Measurements from ENCODE around the gene GMPPB. TPM values are rescaled to one million over a fixed set of nuclear protein-coding genes. Genes with fewer than 3 reads are reported as not detected.

GMPPB gene
- polyA plus RNA-seq, 2 donors, result 17.7 to 32.1 TPM

- Histone ChIP-seq H3K9me3 (ENCODE audit: control insufficient read depth in 2 of 2, insufficient read depth in 1 of 2, low read depth in 1 of 2, low read length in 1 of 2) (no peaks in the 10 kb centered on the region), H3K36me3 (ENCODE audit: control insufficient read depth in 2 of 2, insufficient read depth in 2 of 2, low read length in 1 of 2) (peaks cover 13 to 39% of the 10 kb centered on the region in 2 donors), H3K4me1 (ENCODE audit: control insufficient read depth in 2 of 2, insufficient read depth in 2 of 2, low read length in 1 of 2) (no peaks in the 10 kb centered on the region), H3K4me3 (ENCODE audit: low read depth in 1 of 2, low read length in 2 of 2) (no peak overlapping the region), H3K27me3 (ENCODE audit: control insufficient read depth in 1 of 2, insufficient read depth in 2 of 2, low read length in 2 of 2) (no peaks in the 10 kb centered on the region), H3K27ac (ENCODE audit: low read depth in 2 of 2, low read length in 1 of 2) (no peak overlapping the region)
- 85 to 87% methylated on average over 9 of the region's 9 CpGs for WGBS, 2 donors
Observed at GRCh38 chr3:49706456-49707112, 17.2 kb downstream of the GMPPB start.

- H3K27ac ChIP-seq (ENCODE audit: low read depth in 2 of 2, low read length in 1 of 2), result no peak overlapping the region
- no peaks in the 10 kb centered on the region for H3K4me1 ChIP-seq (ENCODE audit: control insufficient read depth in 2 of 2, insufficient read depth in 2 of 2, low read length in 1 of 2)
- WGBS, 2 donors, result 93 to 94% methylated on average over 17 of the region's 17 CpGs
- no peaks in the 10 kb centered on the region for H3K9me3 ChIP-seq (ENCODE audit: control insufficient read depth in 2 of 2, insufficient read depth in 1 of 2, low read depth in 1 of 2, low read length in 1 of 2)
- H3K27me3 ChIP-seq (ENCODE audit: control insufficient read depth in 1 of 2, insufficient read depth in 2 of 2, low read length in 2 of 2), result no peaks in the 10 kb centered on the region
- H3K4me3 ChIP-seq (ENCODE audit: low read depth in 1 of 2, low read length in 2 of 2), result no peak overlapping the region
- H3K36me3 ChIP-seq (ENCODE audit: control insufficient read depth in 2 of 2, insufficient read depth in 2 of 2, low read length in 1 of 2), result peaks cover 11 to 47% of the 10 kb centered on the region in 2 donors
Observed at GRCh38 chr3:49705390-49705960, 18.3 kb downstream of the GMPPB start.

- peaks cover 11 to 49% of the 10 kb centered on the region in 2 donors for H3K36me3 ChIP-seq (ENCODE audit: control insufficient read depth in 2 of 2, insufficient read depth in 2 of 2, low read length in 1 of 2)
- no peaks in the 10 kb centered on the region for H3K9me3 ChIP-seq (ENCODE audit: control insufficient read depth in 2 of 2, insufficient read depth in 1 of 2, low read depth in 1 of 2, low read length in 1 of 2)
- H3K4me1 ChIP-seq (ENCODE audit: control insufficient read depth in 2 of 2, insufficient read depth in 2 of 2, low read length in 1 of 2), result no peaks in the 10 kb centered on the region
- H3K27ac ChIP-seq (ENCODE audit: low read depth in 2 of 2, low read length in 1 of 2), result no peak overlapping the region
- H3K27me3 ChIP-seq (ENCODE audit: control insufficient read depth in 1 of 2, insufficient read depth in 2 of 2, low read length in 2 of 2), result no peaks in the 10 kb centered on the region
- H3K4me3 ChIP-seq (ENCODE audit: low read depth in 1 of 2, low read length in 2 of 2), result no peak overlapping the region
- WGBS, 2 donors, result 96 to 97% methylated on average over 8 of the region's 8 CpGs
Observed at GRCh38 chr3:49704629-49705028, 19.1 kb downstream of the GMPPB start.

- Histone ChIP-seq H3K4me1 (ENCODE audit: control insufficient read depth in 2 of 2, insufficient read depth in 2 of 2, low read length in 1 of 2) (no peaks in the 10 kb centered on the region), H3K36me3 (ENCODE audit: control insufficient read depth in 2 of 2, insufficient read depth in 2 of 2, low read length in 1 of 2) (peaks cover 11 to 52% of the 10 kb centered on the region in 2 donors), H3K9me3 (ENCODE audit: control insufficient read depth in 2 of 2, insufficient read depth in 1 of 2, low read depth in 1 of 2, low read length in 1 of 2) (no peaks in the 10 kb centered on the region), H3K27ac (ENCODE audit: low read depth in 2 of 2, low read length in 1 of 2) (no peak overlapping the region), H3K4me3 (ENCODE audit: low read depth in 1 of 2, low read length in 2 of 2) (no peak overlapping the region), H3K27me3 (ENCODE audit: control insufficient read depth in 1 of 2, insufficient read depth in 2 of 2, low read length in 2 of 2) (no peaks in the 10 kb centered on the region)
- 91 to 93% methylated on average over 7 of the region's 7 CpGs for WGBS, 2 donors
Observed at GRCh38 chr3:49703956-49704355, 19.8 kb downstream of the GMPPB start.

- WGBS, 2 donors, result 43 to 53% methylated on average over 14 of the region's 14 CpGs
- Histone ChIP-seq H3K4me1 (ENCODE audit: control insufficient read depth in 2 of 2, insufficient read depth in 2 of 2, low read length in 1 of 2) (no peaks in the 10 kb centered on the region), H3K27me3 (ENCODE audit: control insufficient read depth in 1 of 2, insufficient read depth in 2 of 2, low read length in 2 of 2) (no peaks in the 10 kb centered on the region), H3K9me3 (ENCODE audit: control insufficient read depth in 2 of 2, insufficient read depth in 1 of 2, low read depth in 1 of 2, low read length in 1 of 2) (no peaks in the 10 kb centered on the region), H3K36me3 (ENCODE audit: control insufficient read depth in 2 of 2, insufficient read depth in 2 of 2, low read length in 1 of 2) (peaks cover 11 to 52% of the 10 kb centered on the region in 2 donors), H3K4me3 (ENCODE audit: low read depth in 1 of 2, low read length in 2 of 2) (no peak overlapping the region), H3K27ac (ENCODE audit: low read depth in 2 of 2, low read length in 1 of 2) (no peak overlapping the region)
Observed at GRCh38 chr3:49703443-49703927, 20.3 kb downstream of the GMPPB start.

- Histone ChIP-seq H3K36me3 (ENCODE audit: control insufficient read depth in 2 of 2, insufficient read depth in 2 of 2, low read length in 1 of 2) (peaks cover 13 to 54% of the 10 kb centered on the region in 2 donors), H3K4me1 (ENCODE audit: control insufficient read depth in 2 of 2, insufficient read depth in 2 of 2, low read length in 1 of 2) (no peaks in the 10 kb centered on the region), H3K9me3 (ENCODE audit: control insufficient read depth in 2 of 2, insufficient read depth in 1 of 2, low read depth in 1 of 2, low read length in 1 of 2) (no peaks in the 10 kb centered on the region), H3K27ac (ENCODE audit: low read depth in 2 of 2, low read length in 1 of 2) (no peak overlapping the region), H3K4me3 (ENCODE audit: low read depth in 1 of 2, low read length in 2 of 2) (no peak overlapping the region), H3K27me3 (ENCODE audit: control insufficient read depth in 1 of 2, insufficient read depth in 2 of 2, low read length in 2 of 2) (no peaks in the 10 kb centered on the region)
- WGBS, 2 donors, result 90 to 93% methylated on average over 11 of the region's 11 CpGs
Observed at GRCh38 chr3:49702672-49703071, 21.1 kb downstream of the GMPPB start.

GRCh38 chr3:49701388-49702077 is 22.2 kb downstream of the GMPPB start:
- 85 to 86% methylated on average over 20 to 21 of the region's 21 CpGs for WGBS, 2 donors
- no peak overlapping the region for H3K4me3 ChIP-seq (ENCODE audit: low read depth in 1 of 2, low read length in 2 of 2)
- peaks cover 14 to 55% of the 10 kb centered on the region in 2 donors for H3K36me3 ChIP-seq (ENCODE audit: control insufficient read depth in 2 of 2, insufficient read depth in 2 of 2, low read length in 1 of 2)
- no peaks in the 10 kb centered on the region for H3K4me1 ChIP-seq (ENCODE audit: control insufficient read depth in 2 of 2, insufficient read depth in 2 of 2, low read length in 1 of 2)
- H3K9me3 ChIP-seq (ENCODE audit: control insufficient read depth in 2 of 2, insufficient read depth in 1 of 2, low read depth in 1 of 2, low read length in 1 of 2), result no peaks in the 10 kb centered on the region
- no peak overlapping the region for H3K27ac ChIP-seq (ENCODE audit: low read depth in 2 of 2, low read length in 1 of 2)
- H3K27me3 ChIP-seq (ENCODE audit: control insufficient read depth in 1 of 2, insufficient read depth in 2 of 2, low read length in 2 of 2), result no peaks in the 10 kb centered on the region

GRCh38 chr3:49700453-49701128 is 23.2 kb downstream of the GMPPB start:
- whole genome bisulfite sequencing, 2 donors, result 76 to 81% methylated on average over 13 of the region's 13 CpGs
- Histone ChIP-seq H3K36me3 (ENCODE audit: control insufficient read depth in 2 of 2, insufficient read depth in 2 of 2, low read length in 1 of 2) (peaks cover 11 to 48% of the 10 kb centered on the region in 2 donors), H3K27ac (ENCODE audit: low read depth in 2 of 2, low read length in 1 of 2) (no peak overlapping the region), H3K4me3 (ENCODE audit: low read depth in 1 of 2, low read length in 2 of 2) (no peak overlapping the region), H3K9me3 (ENCODE audit: control insufficient read depth in 2 of 2, insufficient read depth in 1 of 2, low read depth in 1 of 2, low read length in 1 of 2) (no peaks in the 10 kb centered on the region), H3K4me1 (ENCODE audit: control insufficient read depth in 2 of 2, insufficient read depth in 2 of 2, low read length in 1 of 2) (no peaks in the 10 kb centered on the region), H3K27me3 (ENCODE audit: control insufficient read depth in 1 of 2, insufficient read depth in 2 of 2, low read length in 2 of 2) (no peaks in the 10 kb centered on the region)

- peaks cover 10 to 42% of the 10 kb centered on the region in 2 donors for H3K36me3 ChIP-seq (ENCODE audit: control insufficient read depth in 2 of 2, insufficient read depth in 2 of 2, low read length in 1 of 2)
- WGBS, 2 donors, result 78 to 85% methylated on average over 8 of the region's 8 CpGs
- H3K27ac ChIP-seq (ENCODE audit: low read depth in 2 of 2, low read length in 1 of 2), result no peak overlapping the region
- H3K4me3 ChIP-seq (ENCODE audit: low read depth in 1 of 2, low read length in 2 of 2), result no peak overlapping the region
- H3K27me3 ChIP-seq (ENCODE audit: control insufficient read depth in 1 of 2, insufficient read depth in 2 of 2, low read length in 2 of 2), result no peaks in the 10 kb centered on the region
- H3K9me3 ChIP-seq (ENCODE audit: control insufficient read depth in 2 of 2, insufficient read depth in 1 of 2, low read depth in 1 of 2, low read length in 1 of 2), result no peaks in the 10 kb centered on the region
- no peaks in the 10 kb centered on the region for H3K4me1 ChIP-seq (ENCODE audit: control insufficient read depth in 2 of 2, insufficient read depth in 2 of 2, low read length in 1 of 2)
Observed at GRCh38 chr3:49700014-49700413, 23.7 kb downstream of the GMPPB start.
